Measurements from ENCODE around the gene PPFIA3. TPM values are rescaled to one million over a fixed set of nuclear protein-coding genes. Genes with fewer than 3 reads are reported as not detected.
A peak's percentile ranks its signal among the peaks of the same experiment; 100 is the strongest.

PPFIA3 gene
- total and polyA plus RNA-seq, 2 of the 4 experiments (the other 2 are of a cell fraction): 0.90 to 2.4 TPM

DNA sequence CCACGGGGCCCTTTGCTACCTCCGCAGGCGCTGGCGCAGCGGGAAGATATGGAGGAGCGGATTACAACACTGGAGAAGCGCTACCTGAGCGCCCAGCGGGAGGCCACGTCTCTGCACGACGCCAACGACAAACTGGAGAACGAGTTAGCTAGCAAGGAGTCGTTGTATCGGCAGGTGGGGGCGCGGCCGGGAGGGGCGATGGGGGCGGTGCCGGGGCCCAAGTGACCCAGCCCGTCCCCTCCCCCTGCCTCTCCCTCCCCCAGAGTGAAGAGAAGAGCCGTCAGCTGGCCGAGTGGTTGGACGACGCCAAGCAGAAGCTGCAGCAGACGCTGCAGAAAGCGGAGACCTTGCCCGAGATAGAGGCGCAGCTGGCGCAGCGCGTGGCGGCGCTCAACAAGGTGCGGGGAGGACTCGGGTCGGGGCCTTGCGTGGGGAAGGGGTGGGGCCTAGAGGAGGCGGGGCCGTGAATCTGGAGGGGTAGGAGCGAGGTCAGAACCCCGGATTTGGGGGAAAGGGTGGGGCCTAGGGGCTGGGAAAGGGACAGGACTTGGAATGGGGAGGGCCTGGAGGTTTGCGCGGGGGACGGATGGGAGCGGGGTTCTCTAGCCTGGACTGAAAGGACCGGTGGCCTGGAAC lies 13.7 kb downstream of the PPFIA3 start:
- no TSS peak for BruUV-seq (replicated peaks)
- H4K5ac ChIP-seq (ENCODE audit: low read depth, low read length): no peak overlapping the region
- peak overlapping the region; percentile 37; the same call in 1 of the 2 replicates for H3K4me2 ChIP-seq (ENCODE audit: low read depth, low read length)
- 11% methylated on average over 19 of the region's 49 CpGs; no CpG with 5 or more reads in 1 of the 2 experiments for WGBS, 2 experiments (ENCODE audit: extremely low coverage in 2 of 2, insufficient read length in 1 of 2)
- H3K18ac ChIP-seq (ENCODE audit: low read depth, low read length): no peak overlapping the region
- no peak overlapping the region for H3K9ac ChIP-seq (ENCODE audit: low read depth, low read length)
- H4K20me1 ChIP-seq (ENCODE audit: insufficient read depth, low read length): no peaks in the 10 kb centered on the region; the same call in 1 of the 2 replicates
- H3K9me1 ChIP-seq (ENCODE audit: insufficient read depth, low read length): peaks cover 13% of the 10 kb centered on the region; the same call in 1 of the 2 replicates
- H3K4me3 ChIP-seq (ENCODE audit: insufficient read depth, low read depth, low read length): no peak overlapping the region
- no peak overlapping the region for H3K56ac ChIP-seq (ENCODE audit: extremely low read depth, insufficient read depth, low read length)
- TF ChIP-seq BHLHE40 (IDR thresholded peaks at IDR 0.05; ENCODE audit: low read depth, low read length) (no peak), POLR2A (IDR thresholded peaks at IDR 0.05; ENCODE audit: low read depth, low read length) (no peak), RFX5 (IDR thresholded peaks at IDR 0.05; ENCODE audit: low read depth, low read length) (no peak), CEBPB (IDR thresholded peaks at IDR 0.05; ENCODE audit: low read depth, low read length) (no peak), NFE2L2 (IDR thresholded peaks at IDR 0.05; ENCODE audit: low read depth, low read length) (no peak), FOS (IDR thresholded peaks at IDR 0.05; ENCODE audit: low read depth, low read length) (no peak), MAFK (IDR thresholded peaks at IDR 0.05; ENCODE audit: low read depth, low read length) (no peak)
- TF ChIP-seq, protein P1, sequence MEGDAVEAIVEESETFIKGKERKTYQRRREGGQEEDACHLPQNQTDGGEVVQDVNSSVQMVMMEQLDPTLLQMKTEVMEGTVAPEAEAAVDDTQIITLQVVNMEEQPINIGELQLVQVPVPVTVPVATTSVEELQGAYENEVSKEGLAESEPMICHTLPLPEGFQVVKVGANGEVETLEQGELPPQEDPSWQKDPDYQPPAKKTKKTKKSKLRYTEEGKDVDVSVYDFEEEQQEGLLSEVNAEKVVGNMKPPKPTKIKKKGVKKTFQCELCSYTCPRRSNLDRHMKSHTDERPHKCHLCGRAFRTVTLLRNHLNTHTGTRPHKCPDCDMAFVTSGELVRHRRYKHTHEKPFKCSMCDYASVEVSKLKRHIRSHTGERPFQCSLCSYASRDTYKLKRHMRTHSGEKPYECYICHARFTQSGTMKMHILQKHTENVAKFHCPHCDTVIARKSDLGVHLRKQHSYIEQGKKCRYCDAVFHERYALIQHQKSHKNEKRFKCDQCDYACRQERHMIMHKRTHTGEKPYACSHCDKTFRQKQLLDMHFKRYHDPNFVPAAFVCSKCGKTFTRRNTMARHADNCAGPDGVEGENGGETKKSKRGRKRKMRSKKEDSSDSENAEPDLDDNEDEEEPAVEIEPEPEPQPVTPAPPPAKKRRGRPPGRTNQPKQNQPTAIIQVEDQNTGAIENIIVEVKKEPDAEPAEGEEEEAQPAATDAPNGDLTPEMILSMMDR (conservative IDR thresholded peaks at IDR 0.05; ENCODE audit: low read depth, low read length): no peak
- no peaks in the 10 kb centered on the region for H3K27me3 ChIP-seq (ENCODE audit: control insufficient read depth, insufficient read depth, low read length)
- in situ Hi-C loops (cut with MboI; ENCODE audit: low sequenced_read_pairs) (no loop called here), intact Hi-C loops (cut with micrococcal nuclease) (no loop called here), dilution Hi-C loops (cut with HindIII; ENCODE audit: low sequenced_read_pairs, unreplicated experiment) (no loop called here)
- ATAC-seq (ENCODE audit: low read depth): peak; percentile 2
- peak overlapping the region; percentile 59 for H2AFZ ChIP-seq (replicated peaks; ENCODE audit: low read length, poor library complexity)
- no peak overlapping the region for H4K8ac ChIP-seq (ENCODE audit: low read depth in 2 of 2, low read length in 2 of 2)
- H2BK120ac ChIP-seq (ENCODE audit: low read depth, low read length): no peak overlapping the region
- no peaks in the 10 kb centered on the region for H3K36me3 ChIP-seq (ENCODE audit: control insufficient read depth, insufficient read depth, low read length)
- no peak overlapping the region for H3K27ac ChIP-seq (ENCODE audit: insufficient read depth, low read length)
- H3K9me3 ChIP-seq (ENCODE audit: control insufficient read depth, insufficient read depth, low read length): no peaks in the 10 kb centered on the region
- no peaks in the 10 kb centered on the region for H3K79me1 ChIP-seq (ENCODE audit: low read depth in 1 of 2, low read length in 2 of 2)
- H3K4ac ChIP-seq (ENCODE audit: low read depth, low read length): no peak overlapping the region
- no peak overlapping the region for H3K23ac ChIP-seq (ENCODE audit: low read depth, low read length)
- no peak overlapping the region for H2BK15ac ChIP-seq (ENCODE audit: low read depth, low read length)
- no peak for DNase-seq
- H3K14ac ChIP-seq (replicated peaks; ENCODE audit: low read depth, low read length): no peak overlapping the region
- no peak overlapping the region for H2AK5ac ChIP-seq (ENCODE audit: low read depth, low read length)
- H2BK5ac ChIP-seq (ENCODE audit: low read depth, low read length, poor library complexity, severe bottlenecking): no peak overlapping the region
- no peak overlapping the region for H2BK20ac ChIP-seq (ENCODE audit: low read depth, low read length)
- peaks cover 4% of the 10 kb centered on the region for H3K4me1 ChIP-seq (ENCODE audit: control insufficient read depth, insufficient read depth, low read length)
- no peak overlapping the region for H2AK9ac ChIP-seq (replicated peaks; ENCODE audit: low read depth, low read length, poor library complexity)
- ChIA-PET CTCF (interaction anchor here (1.0 kb wide), 1 partner anchor 35 kb away, joined by 3 read pairs; no protein-coding TSS in a partner anchor), POLR2A (ENCODE audit: unreplicated experiment) (no interaction called here)
- H4K91ac ChIP-seq (ENCODE audit: insufficient read depth, low read depth, low read length): no peak overlapping the region
